SKM-1 (cell line): ENCODE measurements around the gene CTNNA2.
"Not testable (repeated sequence)": the region's sequence is repeated elsewhere in the genome, so short reads cannot be mapped to it uniquely, and the experiment has no call there.

Experiments used
- DNase-seq: peaks from one replicate; lab custom pipeline; 2025; ENCODE audit not compliant: unreplicated experiment; lab: John Stamatoyannopoulos, UW

CTNNA2 gene

DNA sequence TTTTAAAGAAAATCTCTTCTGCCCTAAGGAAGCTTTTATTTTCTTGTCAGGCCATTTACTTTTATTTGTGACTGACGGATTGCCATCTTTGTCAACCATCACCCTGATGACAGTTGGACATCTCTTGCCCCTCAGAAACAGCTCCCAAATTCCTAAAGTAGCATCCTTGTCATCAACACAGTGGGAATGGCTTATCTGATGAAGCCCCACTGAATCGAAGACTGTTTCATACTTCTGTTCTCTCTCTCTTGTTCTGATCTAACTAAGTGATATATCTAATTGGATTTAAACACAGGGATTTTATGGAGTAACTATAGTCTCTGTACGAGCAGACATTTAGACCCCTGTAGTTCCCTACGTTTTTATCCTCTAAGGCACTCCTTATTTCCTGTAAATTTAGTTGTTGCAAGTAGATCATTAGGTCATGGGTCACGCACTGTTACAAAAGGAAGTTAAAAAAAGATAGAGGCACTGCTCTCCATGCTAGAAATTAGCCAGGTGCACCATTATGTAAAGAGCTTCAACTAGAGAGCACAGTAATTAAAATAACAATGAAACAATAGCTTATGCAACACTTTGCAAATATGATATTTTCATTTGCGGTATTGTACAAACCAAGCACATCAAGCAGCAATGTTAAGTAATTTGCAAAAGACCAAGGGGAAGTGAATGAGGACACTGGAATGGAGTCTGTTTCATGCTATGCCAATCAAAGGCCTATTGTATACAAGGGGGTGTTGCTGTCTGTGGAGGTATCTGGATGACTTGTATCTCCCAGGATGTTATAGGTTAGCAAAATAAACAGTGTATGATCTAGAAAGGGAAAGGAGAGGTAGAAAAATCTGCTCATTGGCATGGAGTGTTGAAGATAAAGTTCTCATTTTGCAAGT, 507.0 kb downstream of the CTNNA2 start:
- no peak for DNase-seq

DNA sequence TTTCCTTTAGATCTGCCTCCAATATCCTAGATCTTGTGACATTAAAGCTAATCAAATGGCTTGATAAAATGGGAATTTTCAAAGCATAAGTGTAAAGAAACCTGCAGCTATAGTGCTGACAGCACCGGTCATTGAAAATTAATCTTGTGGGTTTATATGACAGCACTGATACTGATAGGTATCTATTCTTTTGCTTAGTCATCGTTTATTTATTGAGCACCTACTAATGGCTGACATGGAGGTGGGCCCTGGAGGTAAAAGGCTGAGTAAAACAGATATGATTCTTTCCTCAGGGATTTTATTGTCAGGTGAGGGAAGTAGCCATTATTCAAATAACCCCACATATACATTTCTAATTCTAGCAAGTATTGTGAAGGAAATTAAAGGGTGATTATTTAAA, 509.2 kb downstream of the CTNNA2 start:
- no peak for DNase-seq

DNA sequence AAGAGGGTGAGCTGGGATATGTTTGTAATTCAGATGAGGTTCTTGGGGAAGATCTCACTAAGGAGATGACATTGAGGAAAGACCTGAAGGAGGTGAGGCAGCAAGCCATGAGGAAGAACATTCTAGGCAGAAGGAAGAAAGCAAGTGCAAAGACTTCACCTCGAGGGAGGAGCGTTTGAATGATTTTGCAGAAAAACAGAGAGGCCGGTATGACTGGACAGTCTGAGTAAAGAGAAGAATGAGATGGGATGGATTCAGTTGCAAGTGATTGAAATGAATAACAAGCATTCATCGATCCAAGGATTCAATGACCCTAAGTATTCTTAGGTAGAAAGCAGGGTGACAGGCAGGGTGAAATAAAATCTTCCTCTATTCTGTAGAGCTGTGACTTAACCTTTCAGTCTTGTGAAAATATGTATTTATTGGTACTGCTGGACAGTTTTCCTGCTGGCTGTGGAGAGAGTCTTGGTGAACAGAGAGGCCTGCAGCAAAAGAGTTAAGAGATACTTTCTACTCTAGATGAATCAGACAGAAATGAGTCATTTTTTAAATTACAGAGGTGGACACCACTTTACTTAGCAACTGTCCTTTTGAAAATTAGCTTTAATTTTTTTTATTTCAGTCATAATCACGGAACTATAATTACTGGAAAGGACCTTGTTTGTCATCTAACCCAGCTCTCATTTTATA, 513.3 kb downstream of the CTNNA2 start:
- DNase-seq = no peak

DNA sequence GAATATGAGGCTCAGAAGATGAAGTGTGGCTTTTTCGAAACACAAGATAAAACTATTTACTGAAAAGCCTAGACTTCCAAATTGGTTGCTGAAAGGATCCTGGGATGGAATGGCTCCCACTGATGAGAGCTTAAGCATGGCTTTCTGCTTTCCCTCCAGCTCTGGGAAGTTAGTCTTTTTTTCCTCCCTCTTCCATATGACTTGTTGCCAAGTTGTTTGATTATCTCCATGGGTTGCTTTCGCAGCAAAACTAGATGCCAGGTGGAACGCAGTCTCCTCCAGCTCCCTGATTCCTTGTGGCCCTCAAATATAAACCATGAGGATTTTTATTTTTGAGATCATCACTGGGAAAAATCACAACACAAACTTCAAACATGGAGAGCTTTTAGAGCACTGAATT, 515.2 kb downstream of the CTNNA2 start:
- DNase-seq = no peak

DNA sequence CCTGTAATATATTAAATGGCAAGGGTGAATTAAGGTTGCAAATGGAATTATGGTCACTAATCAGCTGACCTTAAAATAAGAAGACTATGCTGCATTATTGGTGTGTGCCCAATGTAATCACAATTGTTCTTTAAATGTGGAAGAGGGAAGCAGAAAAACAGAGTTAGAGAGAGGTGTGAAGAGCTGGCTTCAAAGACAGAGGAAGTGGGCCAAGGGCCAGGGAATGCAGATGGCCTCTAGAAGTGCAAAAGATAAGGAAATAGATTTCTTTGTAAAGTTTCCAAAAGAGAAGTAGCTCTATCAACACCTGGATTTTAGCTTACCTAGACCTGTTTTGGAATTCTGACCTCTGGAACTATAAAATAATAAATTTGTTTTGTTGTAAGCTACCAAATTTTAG, 515.7 kb downstream of the CTNNA2 start:
- DNase-seq = no peak

DNA sequence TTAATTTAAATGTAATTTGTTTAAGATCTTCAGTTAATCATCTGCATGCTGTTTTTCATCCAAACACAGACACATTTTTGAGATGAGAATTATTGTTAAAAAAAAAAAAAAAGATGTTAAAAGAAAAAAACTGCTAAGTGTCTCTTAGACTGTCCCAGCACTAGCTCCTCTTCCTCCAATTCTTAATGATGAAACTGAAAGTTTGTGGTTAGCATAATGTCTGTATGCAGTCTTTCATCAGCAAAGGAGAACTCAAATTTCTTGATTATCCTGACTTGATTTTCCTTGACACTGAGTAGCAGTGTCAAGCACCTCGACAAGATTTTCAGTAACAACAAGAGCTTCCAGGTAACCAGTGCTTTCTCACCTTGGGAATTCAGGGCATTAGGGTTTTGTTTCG, 517.3 kb downstream of the CTNNA2 start:
- DNase-seq = no peak

DNA sequence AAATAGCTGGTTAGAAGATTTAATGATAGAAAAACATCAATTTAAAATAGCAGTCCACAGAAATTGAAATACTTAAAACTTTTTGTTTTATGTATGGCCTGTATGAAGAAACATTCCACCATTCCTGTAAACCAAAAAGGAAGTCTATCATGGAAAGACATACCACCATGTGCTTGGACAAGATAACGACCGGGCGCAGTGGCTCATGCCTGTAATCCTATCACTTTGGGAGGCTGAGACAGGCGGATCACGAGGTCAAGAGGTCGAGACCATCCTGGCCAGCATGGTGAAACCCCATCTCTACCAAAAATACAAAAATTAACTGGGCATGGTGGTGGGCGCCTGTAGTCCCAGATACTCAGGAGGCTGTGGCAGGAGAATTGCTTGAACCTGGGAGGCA, 519.8 kb downstream of the CTNNA2 start:
- DNase-seq = not testable (repeated sequence)

DNA sequence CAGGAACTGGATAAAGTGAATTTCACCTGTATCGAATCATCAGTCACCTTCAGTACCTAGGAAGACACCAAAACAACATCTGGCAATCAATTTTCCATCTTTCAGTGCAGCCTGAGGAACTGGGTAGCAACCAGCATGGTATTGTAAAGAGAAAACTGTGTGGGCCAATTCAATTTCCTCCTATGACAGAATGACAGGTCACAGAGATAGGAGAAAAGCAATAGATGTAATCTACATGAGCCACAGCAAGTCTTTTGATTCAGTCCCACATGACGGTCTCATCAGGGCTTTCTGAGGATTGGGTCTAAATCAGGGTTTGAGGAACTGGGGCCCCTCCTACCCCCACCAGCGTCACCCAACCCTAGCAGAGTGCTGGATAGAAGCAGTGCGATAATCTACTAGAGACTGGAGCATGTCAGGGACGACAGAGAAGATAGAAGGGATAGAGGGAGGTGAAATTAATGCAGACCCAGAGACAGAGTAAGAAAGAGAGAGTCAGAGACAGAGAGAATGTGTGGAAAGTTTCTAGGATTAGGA, 523.0 kb downstream of the CTNNA2 start:
- DNase-seq = no peak

DNA sequence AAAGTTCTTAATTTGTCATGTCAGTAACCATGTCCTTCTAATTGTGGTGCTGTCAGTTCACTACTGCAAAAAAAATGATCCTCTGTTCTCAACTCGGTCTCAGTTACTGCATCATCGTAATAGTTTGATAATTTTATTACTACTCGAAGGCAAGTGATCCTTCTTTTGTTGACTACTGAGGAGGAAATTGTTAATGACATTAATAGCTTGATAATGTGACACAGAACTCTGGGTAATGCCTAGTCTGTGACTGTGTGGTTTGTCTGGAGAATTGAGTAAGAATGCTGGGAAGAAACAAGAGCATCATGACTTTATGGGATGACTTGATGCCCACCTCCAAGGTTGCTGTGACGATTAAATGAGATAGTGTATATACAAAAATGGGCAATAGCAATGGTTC, 524.5 kb downstream of the CTNNA2 start:
- DNase-seq = no peak

DNA sequence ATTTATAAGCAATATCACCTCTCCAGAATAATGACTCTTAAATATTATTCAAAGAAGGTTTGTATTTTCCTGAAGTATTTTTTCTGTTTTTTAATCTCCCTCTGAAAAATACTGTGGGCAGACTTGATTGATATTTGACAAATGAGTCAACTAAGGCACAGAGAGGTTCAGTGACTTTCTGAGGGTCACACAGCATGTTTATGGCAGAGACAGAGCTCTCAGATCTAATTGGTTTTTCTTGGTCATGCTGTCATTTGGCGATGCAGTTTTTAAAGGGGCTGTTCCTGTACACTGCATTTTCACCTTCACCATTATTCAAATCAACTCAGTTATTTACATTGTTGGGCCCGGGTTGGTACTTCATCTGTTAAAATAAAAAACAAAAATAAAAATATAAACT, 527.4 kb downstream of the CTNNA2 start:
- no peak for DNase-seq

DNA sequence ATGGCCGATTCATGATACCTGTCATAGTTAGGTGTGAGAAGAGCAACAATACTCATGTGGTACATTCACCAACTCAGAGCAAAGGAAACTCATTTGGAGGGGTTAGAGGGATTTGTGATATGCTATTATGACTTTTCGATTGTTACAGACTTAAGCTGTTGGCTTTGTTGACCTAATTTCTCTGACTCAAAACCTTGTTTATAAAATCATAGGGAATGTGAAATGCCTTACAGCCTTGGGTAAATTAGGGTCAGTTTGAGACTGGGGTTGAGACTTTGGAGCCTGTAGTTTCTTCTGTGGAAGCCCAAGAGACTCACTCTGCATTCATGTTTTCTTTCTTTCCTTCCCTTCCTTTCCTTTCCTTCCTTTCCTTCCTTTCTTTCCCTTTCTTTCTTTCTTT, 529.8 kb downstream of the CTNNA2 start:
- no peak for DNase-seq

DNA sequence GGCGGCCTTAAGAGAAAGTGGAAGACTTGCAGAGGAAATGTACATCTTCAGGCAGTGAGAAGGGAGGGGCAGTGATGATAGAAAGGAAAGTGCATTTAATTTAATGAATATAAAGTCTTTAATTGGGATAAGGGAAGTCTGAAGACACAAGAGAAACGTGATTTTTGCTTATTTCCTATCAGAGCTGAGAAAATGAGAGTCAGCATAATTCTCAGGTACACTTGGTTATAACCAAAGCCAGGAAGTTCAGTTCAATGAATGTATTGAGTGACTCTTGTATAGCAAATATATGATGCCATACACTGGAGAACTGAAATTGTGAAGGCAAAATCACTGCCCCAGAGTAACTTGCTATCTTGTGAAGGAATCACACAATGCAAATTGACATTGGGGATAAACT, 535.4 kb downstream of the CTNNA2 start:
- DNase-seq = no peak

DNA sequence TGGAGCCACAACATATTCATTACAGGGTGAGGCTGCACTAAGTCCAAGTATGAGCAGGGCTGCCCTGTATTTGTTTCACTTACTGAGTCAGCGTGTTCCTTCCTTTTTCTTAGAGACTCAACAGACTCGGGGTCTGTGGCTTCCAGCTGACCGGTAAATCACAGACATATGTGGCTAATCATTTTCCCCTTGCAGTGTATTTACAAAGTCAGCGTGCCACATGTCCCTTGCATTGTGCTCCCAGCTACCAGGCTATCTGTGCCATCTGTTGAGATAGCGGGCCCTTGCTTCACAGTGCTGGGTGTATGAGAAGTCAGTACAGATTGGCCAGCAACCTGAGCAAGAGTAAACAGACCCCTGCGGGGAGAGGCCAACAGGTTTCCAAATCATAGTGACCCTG, 537.4 kb downstream of the CTNNA2 start:
- no peak for DNase-seq

DNA sequence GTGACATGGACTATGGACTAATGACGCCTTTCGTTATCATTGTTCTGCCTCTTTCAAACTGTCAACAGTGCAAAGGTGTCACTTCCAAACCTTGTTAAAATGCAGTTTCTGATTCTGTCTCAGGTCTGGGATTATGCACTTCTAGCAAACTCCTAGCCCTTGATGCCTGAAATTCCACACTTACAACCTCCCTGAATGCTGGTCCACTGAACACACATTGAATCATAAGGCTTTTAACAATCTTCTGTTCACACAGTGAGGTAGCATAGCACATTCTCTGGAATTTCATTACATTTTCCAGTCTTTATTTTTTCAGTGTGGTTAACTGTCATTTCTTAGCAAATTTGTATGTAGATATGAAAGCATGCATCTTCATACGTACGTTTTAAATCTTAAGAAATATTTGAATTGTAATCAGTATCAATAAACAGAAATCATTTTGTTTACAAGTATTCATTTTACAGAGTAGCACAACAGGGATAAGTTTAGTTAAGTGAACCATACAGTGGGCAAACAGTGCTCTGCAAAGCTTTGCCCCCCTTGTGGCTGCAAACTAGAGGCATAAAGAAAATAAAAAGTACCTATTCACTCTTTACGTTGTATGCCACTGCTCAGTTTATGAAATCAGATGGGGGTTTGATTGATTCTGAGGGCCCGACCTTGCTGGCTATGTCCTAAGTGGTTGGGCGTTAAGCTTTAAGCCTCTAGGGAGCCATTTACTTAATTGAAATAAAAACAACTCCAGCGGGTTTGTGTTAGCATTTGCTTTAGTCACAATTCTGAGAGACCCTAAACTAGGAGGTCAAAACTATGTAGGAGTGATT, 540.9 kb downstream of the CTNNA2 start:
- no peak for DNase-seq

DNA sequence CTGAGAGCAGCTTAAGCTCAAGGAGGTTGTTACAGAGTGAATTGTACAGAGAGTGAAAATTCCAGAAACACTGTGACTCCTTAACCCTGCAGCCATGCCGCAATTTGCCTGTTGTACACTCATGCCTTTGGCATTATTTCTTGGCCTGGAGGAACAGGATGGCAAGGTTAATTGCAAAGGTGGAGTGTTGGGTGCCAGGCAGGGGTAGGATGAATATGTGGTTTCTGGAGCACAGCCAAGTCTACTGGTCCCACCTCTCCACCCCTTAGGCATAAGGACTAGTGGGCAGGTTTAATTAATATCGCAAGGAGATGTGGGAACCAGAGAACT, 541.5 kb downstream of the CTNNA2 start:
- no peak for DNase-seq

DNA sequence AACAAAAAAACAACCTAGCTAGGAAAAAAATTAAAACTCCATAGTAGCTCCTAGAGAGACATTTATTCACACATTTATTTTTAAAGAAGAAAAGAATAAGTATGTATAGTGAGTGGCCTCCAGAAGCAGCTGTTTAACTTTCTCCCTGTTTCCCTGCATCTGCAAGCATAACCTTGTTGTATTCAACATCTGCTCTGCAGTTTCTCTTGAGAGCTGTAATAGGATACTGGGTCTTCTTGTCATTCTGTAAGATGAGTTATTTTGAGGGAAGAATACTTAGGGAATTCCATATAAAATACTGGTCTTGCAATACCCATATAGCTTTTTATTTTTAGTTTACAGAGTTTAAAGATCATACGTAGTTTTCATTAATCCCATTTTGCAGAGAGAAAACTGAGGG, 545.1 kb downstream of the CTNNA2 start:
- no peak for DNase-seq

DNA sequence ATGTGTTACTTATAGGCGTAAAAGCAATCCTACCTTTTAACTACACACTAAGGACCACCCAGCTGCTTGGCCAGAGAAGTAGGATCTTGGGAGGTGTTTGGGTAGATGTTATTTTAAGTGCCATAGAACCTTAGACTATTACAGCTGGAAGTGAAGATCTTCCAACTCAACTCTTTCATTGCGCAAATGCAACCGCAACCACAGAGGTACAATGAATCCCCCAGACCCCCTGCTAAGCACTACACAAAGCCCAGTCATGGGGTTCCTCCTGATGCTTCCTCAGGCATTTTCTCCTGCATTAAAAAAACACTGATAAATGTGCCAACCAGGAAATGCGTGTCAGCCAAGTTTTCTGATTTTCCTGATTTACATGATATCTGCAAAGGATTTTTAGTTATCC, 545.7 kb downstream of the CTNNA2 start:
- DNase-seq = no peak

DNA sequence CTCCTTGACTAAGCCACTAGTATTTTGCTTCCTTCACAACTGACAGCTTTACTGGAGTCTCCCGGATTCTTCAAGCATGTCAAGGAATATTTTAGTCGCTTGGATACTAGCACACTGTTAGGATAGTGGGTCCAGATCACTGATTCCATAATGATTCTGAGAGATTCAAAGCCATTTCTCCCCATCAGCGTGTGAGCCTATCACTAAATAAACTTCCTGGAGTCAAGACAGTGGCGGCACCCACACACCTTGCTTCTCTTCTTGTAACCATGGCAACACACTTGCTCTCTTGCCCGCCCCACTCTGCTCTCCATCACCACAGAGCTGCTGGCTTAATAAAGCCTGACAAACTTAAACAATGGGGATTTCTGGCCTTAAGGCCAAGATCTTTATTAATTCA, 546.6 kb downstream of the CTNNA2 start:
- DNase-seq = no peak

DNA sequence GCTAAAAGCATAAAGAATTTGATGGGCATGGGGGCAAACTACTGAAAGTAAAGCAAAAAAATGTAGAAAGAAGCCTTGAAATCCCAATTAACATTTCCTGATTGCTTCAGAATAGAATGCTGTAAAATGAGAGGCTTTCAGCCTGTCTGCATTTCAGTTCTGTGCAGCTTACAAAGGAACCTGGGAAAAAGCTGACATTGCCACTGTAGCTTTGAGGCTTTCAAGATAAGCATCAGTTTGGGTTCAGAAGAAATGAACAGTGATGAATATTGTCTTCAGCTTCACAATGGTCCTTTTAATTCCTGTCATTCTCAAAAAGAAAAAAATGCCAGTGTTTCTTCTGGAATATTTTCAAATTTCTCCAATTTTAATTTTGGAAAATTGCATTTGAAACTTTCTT, 549.0 kb downstream of the CTNNA2 start:
- DNase-seq = no peak

DNA sequence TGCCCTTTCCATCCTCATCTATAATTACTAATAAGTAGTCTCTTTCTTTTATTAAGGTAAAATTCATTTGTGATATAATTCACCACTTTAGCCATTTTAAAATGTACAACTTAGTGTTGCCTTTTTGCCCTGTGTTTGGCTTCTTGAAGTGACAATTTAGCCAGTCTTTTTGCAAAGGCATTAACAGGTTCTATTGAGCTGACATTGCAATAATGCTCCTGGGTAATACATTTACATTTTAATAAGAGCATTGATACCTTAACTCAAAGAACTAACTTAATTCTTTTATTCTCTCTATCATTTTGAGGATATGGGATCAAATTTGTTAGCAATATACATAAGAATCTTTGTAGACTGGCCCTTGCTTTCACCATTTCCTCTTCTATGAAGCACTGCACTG, 549.4 kb downstream of the CTNNA2 start:
- no peak for DNase-seq

DNA sequence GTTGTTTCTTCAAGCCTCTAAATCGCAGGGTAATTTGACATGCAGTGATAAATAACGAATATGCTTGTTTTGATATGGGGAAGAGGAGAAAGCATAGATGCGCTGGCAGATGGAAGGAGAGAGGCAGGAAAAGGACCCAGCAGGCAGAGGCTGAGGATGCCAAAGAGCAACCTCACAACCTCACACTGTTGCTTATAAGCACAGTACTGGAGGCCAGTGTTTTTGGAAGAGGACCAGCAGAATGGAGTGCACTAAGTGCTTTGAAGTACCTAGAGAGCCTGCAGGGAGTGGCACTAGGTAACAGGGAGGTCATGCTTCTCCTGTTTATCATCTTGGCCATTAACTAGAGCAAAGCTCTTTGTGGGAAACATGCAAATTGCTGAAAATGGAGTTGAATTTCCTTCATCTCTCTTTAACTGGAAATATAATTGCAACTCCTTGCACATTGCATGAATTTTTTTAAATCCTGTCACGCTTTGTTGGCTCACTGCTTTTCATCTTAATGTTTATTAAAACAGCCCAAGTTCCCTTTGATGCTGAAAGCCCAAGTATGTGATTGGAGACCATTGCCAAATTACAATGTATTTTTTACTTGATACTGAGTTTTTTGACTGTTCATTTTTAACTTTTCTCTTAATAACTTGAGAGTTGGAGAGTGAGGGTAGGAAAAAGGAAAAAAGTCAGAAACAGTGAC, 555.3 kb downstream of the CTNNA2 start:
- DNase-seq = no peak
